Measurements from ENCODE around the gene CFAP46. TPM values are rescaled to one million over a fixed set of nuclear protein-coding genes. Genes with fewer than 3 reads are reported as not detected.

CFAP46 gene
- total and polyA plus RNA-seq, 2 experiments from 2014 or later: 3.1 to 5.4 TPM

DNA sequence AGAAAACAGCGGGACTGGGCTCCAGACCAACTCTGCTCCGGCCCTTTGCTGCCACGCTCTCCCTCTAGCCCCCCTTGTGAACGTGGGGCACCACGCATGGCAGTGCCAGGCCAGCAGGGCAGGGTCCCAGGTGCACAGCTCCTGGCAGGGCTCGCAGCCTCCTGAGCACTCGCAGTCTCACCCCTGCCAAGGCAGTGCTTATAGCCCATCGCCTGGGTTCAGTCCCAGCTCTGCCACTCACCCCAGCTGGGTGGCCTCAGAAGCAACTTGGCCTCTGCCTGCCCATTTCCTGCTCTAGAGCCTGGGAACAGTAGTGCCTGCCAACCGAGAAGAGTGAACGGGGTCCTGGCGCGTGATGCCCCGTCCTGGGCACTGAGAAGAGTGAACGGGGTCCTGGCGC, 36.3 kb downstream of the CFAP46 start:
- H3K4me3 ChIP-seq: no peak overlapping the region
- no peaks in the 10 kb centered on the region for H3K9me2 ChIP-seq (ENCODE audit: insufficient read depth)
- H3K36me3 ChIP-seq (ENCODE audit: insufficient read depth): no peaks in the 10 kb centered on the region
- TF ChIP-seq, protein P1, sequence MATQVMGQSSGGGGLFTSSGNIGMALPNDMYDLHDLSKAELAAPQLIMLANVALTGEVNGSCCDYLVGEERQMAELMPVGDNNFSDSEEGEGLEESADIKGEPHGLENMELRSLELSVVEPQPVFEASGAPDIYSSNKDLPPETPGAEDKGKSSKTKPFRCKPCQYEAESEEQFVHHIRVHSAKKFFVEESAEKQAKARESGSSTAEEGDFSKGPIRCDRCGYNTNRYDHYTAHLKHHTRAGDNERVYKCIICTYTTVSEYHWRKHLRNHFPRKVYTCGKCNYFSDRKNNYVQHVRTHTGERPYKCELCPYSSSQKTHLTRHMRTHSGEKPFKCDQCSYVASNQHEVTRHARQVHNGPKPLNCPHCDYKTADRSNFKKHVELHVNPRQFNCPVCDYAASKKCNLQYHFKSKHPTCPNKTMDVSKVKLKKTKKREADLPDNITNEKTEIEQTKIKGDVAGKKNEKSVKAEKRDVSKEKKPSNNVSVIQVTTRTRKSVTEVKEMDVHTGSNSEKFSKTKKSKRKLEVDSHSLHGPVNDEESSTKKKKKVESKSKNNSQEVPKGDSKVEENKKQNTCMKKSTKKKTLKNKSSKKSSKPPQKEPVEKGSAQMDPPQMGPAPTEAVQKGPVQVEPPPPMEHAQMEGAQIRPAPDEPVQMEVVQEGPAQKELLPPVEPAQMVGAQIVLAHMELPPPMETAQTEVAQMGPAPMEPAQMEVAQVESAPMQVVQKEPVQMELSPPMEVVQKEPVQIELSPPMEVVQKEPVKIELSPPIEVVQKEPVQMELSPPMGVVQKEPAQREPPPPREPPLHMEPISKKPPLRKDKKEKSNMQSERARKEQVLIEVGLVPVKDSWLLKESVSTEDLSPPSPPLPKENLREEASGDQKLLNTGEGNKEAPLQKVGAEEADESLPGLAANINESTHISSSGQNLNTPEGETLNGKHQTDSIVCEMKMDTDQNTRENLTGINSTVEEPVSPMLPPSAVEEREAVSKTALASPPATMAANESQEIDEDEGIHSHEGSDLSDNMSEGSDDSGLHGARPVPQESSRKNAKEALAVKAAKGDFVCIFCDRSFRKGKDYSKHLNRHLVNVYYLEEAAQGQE (IDR thresholded peaks at IDR 0.05; ENCODE audit: unreplicated experiment): no peak
- TF ChIP-seq, protein P2, sequence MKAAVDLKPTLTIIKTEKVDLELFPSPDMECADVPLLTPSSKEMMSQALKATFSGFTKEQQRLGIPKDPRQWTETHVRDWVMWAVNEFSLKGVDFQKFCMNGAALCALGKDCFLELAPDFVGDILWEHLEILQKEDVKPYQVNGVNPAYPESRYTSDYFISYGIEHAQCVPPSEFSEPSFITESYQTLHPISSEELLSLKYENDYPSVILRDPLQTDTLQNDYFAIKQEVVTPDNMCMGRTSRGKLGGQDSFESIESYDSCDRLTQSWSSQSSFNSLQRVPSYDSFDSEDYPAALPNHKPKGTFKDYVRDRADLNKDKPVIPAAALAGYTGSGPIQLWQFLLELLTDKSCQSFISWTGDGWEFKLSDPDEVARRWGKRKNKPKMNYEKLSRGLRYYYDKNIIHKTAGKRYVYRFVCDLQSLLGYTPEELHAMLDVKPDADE (IDR thresholded peaks at IDR 0.05): no peak
- no peak for TF ChIP-seq CREB1 (CRISPR knock-in tag; IDR thresholded peaks at IDR 0.05; ENCODE audit: low read depth)
- no peak for TF ChIP-seq POLR2AphosphoS5 (IDR thresholded peaks at IDR 0.05; ENCODE audit: low read depth)
- TF ChIP-seq ZNF114 (CRISPR knock-in tag; IDR thresholded peaks at IDR 0.05): no peak
- TF ChIP-seq NANOG (IDR thresholded peaks at IDR 0.05; ENCODE audit: borderline replicate concordance): no peak
- no peak for TF ChIP-seq ZNF331 (CRISPR knock-in tag; IDR thresholded peaks at IDR 0.05; ENCODE audit: low read depth)
- TF ChIP-seq, protein P3, sequence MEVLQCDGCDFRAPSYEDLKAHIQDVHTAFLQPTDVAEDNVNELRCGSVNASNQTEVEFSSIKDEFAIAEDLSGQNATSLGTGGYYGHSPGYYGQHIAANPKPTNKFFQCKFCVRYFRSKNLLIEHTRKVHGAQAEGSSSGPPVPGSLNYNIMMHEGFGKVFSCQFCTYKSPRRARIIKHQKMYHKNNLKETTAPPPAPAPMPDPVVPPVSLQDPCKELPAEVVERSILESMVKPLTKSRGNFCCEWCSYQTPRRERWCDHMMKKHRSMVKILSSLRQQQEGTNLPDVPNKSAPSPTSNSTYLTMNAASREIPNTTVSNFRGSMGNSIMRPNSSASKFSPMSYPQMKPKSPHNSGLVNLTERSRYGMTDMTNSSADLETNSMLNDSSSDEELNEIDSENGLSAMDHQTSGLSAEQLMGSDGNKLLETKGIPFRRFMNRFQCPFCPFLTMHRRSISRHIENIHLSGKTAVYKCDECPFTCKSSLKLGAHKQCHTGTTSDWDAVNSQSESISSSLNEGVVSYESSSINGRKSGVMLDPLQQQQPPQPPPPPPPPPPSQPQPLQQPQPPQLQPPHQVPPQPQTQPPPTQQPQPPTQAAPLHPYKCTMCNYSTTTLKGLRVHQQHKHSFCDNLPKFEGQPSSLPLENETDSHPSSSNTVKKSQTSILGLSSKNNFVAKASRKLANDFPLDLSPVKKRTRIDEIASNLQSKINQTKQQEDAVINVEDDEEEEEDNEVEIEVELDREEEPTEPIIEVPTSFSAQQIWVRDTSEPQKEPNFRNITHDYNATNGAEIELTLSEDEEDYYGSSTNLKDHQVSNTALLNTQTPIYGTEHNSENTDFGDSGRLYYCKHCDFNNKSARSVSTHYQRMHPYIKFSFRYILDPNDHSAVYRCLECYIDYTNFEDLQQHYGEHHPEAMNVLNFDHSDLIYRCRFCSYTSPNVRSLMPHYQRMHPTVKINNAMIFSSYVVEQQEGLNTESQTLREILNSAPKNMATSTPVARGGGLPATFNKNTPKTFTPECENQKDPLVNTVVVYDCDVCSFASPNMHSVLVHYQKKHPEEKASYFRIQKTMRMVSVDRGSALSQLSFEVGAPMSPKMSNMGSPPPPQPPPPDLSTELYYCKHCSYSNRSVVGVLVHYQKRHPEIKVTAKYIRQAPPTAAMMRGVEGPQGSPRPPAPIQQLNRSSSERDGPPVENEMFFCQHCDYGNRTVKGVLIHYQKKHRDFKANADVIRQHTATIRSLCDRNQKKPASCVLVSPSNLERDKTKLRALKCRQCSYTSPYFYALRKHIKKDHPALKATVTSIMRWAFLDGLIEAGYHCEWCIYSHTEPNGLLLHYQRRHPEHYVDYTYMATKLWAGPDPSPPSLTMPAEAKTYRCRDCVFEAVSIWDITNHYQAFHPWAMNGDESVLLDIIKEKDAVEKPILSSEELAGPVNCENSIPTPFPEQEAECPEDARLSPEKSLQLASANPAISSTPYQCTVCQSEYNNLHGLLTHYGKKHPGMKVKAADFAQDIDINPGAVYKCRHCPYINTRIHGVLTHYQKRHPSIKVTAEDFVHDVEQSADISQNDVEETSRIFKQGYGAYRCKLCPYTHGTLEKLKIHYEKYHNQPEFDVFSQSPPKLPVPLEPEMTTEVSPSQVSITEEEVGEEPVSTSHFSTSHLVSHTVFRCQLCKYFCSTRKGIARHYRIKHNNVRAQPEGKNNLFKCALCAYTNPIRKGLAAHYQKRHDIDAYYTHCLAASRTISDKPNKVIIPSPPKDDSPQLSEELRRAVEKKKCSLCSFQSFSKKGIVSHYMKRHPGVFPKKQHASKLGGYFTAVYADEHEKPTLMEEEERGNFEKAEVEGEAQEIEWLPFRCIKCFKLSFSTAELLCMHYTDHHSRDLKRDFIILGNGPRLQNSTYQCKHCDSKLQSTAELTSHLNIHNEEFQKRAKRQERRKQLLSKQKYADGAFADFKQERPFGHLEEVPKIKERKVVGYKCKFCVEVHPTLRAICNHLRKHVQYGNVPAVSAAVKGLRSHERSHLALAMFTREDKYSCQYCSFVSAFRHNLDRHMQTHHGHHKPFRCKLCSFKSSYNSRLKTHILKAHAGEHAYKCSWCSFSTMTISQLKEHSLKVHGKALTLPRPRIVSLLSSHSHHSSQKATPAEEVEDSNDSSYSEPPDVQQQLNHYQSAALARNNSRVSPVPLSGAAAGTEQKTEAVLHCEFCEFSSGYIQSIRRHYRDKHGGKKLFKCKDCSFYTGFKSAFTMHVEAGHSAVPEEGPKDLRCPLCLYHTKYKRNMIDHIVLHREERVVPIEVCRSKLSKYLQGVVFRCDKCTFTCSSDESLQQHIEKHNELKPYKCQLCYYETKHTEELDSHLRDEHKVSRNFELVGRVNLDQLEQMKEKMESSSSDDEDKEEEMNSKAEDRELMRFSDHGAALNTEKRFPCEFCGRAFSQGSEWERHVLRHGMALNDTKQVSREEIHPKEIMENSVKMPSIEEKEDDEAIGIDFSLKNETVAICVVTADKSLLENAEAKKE (CRISPR knock-in tag; IDR thresholded peaks at IDR 0.05): no peak
- no peak for TF ChIP-seq STAT1 (IDR thresholded peaks at IDR 0.05; ENCODE audit: unreplicated experiment)
- TF ChIP-seq, protein P4, sequence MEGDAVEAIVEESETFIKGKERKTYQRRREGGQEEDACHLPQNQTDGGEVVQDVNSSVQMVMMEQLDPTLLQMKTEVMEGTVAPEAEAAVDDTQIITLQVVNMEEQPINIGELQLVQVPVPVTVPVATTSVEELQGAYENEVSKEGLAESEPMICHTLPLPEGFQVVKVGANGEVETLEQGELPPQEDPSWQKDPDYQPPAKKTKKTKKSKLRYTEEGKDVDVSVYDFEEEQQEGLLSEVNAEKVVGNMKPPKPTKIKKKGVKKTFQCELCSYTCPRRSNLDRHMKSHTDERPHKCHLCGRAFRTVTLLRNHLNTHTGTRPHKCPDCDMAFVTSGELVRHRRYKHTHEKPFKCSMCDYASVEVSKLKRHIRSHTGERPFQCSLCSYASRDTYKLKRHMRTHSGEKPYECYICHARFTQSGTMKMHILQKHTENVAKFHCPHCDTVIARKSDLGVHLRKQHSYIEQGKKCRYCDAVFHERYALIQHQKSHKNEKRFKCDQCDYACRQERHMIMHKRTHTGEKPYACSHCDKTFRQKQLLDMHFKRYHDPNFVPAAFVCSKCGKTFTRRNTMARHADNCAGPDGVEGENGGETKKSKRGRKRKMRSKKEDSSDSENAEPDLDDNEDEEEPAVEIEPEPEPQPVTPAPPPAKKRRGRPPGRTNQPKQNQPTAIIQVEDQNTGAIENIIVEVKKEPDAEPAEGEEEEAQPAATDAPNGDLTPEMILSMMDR (conservative IDR thresholded peaks at IDR 0.05; ENCODE audit: low read depth in 2 of 2): no peak
- no peak for TF ChIP-seq EZH2 (IDR thresholded peaks at IDR 0.05; ENCODE audit: low read depth, unreplicated experiment)
- TF ChIP-seq JUNB (IDR thresholded peaks at IDR 0.05; ENCODE audit: unreplicated experiment): no peak
- no peak for TF ChIP-seq EZH2phosphoT487 (IDR thresholded peaks at IDR 0.05; ENCODE audit: unreplicated experiment)
- ATAC-seq: no peak
- no peak overlapping the region for H3K27ac ChIP-seq (ENCODE audit: low read depth)
- no peaks in the 10 kb centered on the region for H3K4me1 ChIP-seq (ENCODE audit: insufficient read depth)
- Mint-ChIP-seq H3K27ac (no peak overlapping the region), H3K27me3 (ENCODE audit: insufficient read depth, low read depth, poor library complexity) (peaks cover 4% of the 10 kb centered on the region), H3K4me1 (peaks cover 16% of the 10 kb centered on the region), H3K9me3 (peaks cover 5% of the 10 kb centered on the region), H3K4me3 (no peak overlapping the region), H3K36me3 (ENCODE audit: low read depth) (peaks cover 3% of the 10 kb centered on the region; the same call in 1 of the 3 replicates)
- no peaks in the 10 kb centered on the region for H4K20me1 ChIP-seq (replicated peaks; ENCODE audit: insufficient read depth)
- DNase-seq (ENCODE audit: low spot score): no peak
- no peaks in the 10 kb centered on the region for H3K27me3 ChIP-seq (ENCODE audit: insufficient read depth)
- H3F3A ChIP-seq (replicated peaks; ENCODE audit: low read depth): no peaks in the 10 kb centered on the region
- no peak overlapping the region for H3K4me2 ChIP-seq
- H2AFZ ChIP-seq: no peak overlapping the region
- no peaks in the 10 kb centered on the region for H3K79me2 ChIP-seq (replicated peaks; ENCODE audit: insufficient read depth)
